HG03442 (cell line): ENCODE data around the gene YWHAE.
"Not testable (repeated sequence)": the region's sequence is repeated elsewhere in the genome, so short reads cannot be mapped to it uniquely, and the experiment has no call there.

Experiments
- ATAC-seq: cut with Tn5 transposase; IDR thresholded peaks from one replicate; pipeline ENCODE4 v1.9.1; 2021; ENCODE audit warnings: mild to moderate bottlenecking, moderate library complexity; ENCODE audit not compliant: unreplicated experiment

YWHAE gene

GRCh38 chr17:1340371-1340770, 59.7 kb downstream of the YWHAE start:
- no peak for ATAC-seq

- no peak for ATAC-seq
These were observed 68.3 kb downstream of the YWHAE start for GRCh38 chr17:1331708-1332107.

GRCh38 chr17:1329745-1330343, 70.2 kb downstream of the YWHAE start:
- ATAC-seq = no peak

- no peak for ATAC-seq
These were observed 71.6 kb downstream of the YWHAE start for GRCh38 chr17:1328437-1328836.

DNA sequence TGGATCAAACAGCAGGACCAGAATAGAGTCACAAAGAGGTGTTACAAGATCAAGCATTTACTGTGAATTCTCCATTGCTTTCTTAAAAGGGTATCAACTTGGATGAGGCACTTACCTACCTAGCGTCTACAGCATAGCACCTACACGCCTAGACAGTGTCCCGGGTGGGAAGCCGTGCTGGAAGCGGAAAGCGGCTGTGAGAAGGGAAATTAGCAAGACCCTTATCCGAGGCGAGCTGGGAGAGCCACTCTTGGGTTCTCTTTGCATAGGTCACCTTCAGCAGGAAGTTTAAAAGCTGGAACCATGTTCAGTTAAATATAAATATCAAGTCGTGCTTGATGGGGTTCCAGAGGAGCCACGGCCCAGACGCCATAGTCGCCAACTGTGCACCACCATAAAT, 74.3 kb downstream of the YWHAE start:
- no peak for ATAC-seq

- no peak for ATAC-seq
These were observed 75.7 kb downstream of the YWHAE start for GRCh38 chr17:1324201-1324771.

DNA sequence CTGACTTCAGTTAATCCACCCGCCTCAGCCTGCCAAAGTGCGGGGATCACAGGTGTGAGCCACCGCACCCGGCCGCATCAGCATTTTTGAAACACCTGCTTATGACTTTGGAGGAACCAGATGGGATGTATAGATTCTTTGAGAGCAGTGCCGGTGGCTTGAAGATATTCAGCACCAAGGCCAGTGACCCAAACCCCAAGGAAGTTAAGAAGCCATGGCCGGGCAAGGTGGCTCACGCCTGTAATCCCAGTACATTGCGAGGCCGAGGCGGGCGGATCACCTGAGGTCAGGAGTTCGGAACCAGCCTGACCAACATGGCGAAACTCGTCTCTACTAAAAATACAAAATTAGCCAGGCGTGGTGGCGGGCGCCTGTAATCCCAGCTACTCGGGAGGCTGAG, 76.7 kb downstream of the YWHAE start:
- no peak for ATAC-seq

DNA sequence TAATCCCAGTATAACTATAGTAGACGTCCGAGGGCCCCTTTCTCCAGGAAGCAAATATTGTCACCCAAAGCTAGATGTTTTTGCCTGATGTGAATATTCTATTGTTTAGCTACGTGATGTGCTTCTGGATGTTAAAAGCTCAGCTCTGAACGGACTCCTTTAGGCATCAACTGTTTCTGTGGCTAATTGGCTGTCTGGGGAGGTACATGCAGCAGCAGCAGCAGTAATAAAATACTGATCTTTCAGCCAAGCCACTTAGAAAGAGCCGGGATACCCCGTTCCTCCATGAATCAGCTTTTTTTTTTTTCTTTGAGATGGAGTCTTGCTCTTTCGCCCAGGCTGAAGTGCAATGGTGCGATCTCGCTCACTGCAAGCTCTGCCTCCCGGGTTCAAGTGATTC, 77.5 kb downstream of the YWHAE start:
- ATAC-seq = no peak

- no peak for ATAC-seq
These were observed 78.0 kb downstream of the YWHAE start for GRCh38 chr17:1322014-1322428.

GRCh38 chr17:1315891-1316403, 84.1 kb downstream of the YWHAE start:
- no peak for ATAC-seq

- no peak for ATAC-seq
These were observed 84.6 kb downstream of the YWHAE start for GRCh38 chr17:1315409-1315808.

DNA sequence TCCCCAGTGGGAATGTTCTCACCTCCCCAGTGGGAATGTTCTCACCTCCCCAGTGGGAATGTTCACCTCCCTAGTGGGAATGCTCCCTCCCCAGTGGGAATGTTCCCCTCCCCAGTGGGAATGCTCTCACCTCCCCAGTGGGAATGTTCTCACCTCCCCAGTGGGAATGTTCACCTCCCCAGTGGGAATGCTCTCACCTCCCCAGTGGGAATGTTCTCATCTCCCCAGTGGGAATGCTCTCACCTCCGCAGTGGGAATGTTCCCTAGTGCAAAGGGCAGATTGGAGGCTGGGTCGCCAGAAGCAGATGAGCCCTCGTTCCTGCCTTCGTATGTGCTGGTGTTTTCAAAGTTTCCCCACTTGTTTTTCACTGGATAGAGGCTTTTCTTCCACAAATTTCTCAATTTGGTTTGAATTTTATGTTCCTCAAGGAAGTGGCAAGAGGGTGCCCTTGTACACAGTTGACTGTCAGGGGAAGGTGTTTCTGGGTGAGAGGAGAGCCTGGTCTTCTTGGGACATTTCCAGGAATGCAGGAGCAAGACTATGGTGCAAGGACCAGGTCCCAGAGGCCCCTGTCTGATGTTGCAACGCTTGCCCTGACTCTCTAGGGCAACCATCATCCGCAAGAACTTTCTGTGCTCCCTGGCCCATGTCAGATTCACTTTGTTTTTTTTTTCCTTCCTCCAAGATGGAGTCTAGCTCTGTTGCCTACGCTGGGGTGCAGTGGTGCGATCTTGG, 86.6 kb downstream of the YWHAE start:
- no peak for ATAC-seq

GRCh38 chr17:1312261-1312870, 87.7 kb downstream of the YWHAE start:
- ATAC-seq = no peak

DNA sequence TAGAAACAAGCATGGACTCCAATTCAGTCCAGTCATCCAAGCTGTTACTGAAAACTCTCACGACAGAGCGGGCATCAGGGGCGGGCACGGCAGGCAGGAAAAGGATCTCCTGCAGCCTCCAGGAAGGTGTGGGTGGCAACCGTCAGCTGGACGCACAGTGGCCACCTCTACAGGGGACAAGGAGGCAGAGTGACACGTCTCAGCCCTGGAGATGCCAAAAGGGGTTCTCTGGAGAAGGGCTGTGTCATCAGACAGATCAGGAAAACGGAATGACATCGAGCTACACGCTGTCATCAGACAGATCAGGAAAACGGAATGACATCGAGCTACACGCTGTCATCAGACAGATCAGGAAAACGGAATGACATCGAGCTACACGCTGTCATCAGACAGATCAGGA, 92.2 kb downstream of the YWHAE start:
- ATAC-seq = not testable (repeated sequence)

- no peak for ATAC-seq
These were observed 95.0 kb downstream of the YWHAE start for GRCh38 chr17:1304962-1305563.

GRCh38 chr17:1304522-1304921, 95.5 kb downstream of the YWHAE start:
- no peak for ATAC-seq

GRCh38 chr17:1302761-1303160, 97.3 kb downstream of the YWHAE start:
- ATAC-seq = no peak

DNA sequence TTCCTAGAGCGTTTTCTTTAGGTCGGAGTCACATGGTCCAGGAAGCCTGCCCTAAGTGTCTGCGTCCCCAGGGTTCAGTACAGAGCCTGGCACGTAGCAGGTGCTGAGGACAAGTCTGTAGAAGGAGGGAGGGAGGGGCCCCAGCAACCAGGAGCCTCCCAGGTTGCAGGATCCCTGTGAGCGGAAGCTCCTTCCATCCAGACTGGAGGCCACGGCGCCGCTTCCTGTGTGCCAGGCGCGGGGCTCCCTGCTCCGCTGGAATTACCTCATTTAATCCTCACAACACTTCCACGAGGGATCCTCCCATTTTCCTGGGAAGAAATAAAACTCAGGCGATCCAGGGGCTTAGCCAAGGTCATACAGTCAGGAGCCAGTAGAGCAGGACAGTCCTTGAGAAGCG, 98.5 kb downstream of the YWHAE start:
- ATAC-seq = no peak

DNA sequence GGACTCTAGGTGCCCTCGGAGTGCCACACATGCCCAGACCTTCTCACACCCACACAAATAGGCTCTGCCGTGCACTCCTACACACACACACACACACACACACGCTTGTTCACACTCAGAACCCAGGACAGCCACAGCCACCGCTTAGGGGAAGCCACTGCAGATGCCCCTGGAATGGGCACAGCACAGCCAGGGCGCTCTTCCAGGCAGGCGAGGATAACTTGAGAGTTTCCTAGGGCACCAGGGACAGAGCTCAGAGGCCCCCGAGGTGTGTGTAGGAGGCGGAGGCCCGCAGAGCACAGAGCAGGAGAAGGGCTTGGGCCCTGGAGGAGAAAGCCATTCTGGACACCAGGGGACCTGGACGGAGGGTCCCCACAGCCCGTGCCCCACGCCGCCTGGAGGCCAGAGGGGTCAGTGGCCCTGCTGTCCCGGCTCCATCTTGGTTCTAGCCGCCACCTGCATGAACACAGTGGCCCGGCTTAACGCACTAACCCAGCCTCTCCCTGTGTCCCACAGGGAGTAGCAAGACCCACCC, 99.6 kb downstream of the YWHAE start:
- ATAC-seq = no peak

- ATAC-seq = no peak
These were observed 100.3 kb downstream of the YWHAE start for GRCh38 chr17:1299552-1300370.
